ENCODE data around the gene TAOK1.

TAOK1 gene

GRCh38 chr17:29595943-29596774, 206.0 kb downstream of the TAOK1 start:
- no peak for DNase-seq (ENCODE audit: low spot score)

DNA sequence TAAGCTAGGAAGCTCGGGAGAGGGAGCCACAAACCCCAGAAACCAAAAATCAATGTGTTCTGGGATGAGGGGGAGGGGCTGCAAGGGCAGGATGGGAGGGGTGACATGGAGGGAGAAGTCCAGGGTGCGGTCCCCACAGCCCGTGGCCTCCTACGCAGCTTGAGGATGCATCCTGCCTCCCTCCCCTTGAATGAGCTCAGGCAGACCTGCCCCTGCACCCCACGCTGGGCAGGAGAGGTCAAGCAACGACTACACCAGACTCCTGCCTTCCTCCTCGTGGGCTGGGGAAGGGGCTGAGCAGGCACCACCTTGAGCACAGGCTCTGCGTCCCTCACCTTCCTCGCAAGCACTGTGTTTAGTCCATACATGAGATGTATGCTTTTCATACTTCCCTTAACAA, 206.6 kb downstream of the TAOK1 start:
- no peak for DNase-seq (ENCODE audit: low spot score)

- DNase-seq (ENCODE audit: low spot score): no peak
Observed at GRCh38 chr17:29597361-29598172, 207.4 kb downstream of the TAOK1 start.

Data from germinal center (tissue), 1 donor.